ENCODE results near the gene GLIPR2.
A peak's percentile ranks its signal among the peaks of the same experiment; 100 is the strongest.

GLIPR2 gene

DNA sequence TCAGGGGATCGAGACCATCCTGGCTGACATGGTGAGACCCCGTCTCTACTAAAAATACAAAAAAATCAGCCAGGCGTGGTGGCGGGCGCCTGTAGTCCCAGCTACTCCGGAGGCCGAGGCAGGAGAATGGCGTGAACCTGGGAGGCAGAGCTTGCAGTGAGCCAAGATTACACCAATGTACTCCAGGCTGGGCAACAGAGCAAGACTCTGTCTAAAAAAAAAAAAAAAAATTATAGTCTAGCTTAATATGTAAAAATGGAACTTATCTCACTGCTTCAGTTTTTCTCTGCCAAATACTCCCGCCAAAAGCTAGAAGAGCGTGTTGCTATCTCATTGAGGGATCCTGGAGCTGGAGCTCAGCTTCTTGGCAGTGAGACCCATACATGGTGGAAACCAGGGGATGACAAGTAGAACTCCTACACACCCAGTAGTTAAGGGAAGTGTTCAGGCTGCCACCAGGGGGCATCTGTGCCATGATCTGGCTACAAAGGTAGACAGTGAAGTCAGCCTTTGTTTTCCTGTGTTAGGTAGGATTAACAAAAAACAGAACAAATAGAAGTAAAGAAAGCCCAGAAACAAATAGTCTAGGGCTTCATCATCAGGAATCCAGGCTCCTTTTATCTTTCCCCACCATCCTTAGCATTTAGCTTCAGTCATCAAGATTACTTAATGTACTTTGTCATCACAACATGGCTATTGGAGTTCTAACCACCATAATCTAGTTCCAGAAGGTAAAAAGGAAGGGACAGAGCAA lies 33.6 kb upstream of the GLIPR2 start:
- peaks cover 40% of the 10 kb centered on the region for H3K4me1 ChIP-seq (ENCODE audit: control insufficient read depth, insufficient read depth, low read length)
- peaks cover 6% of the 10 kb centered on the region for H3K36me3 ChIP-seq (ENCODE audit: insufficient read depth, low read length)
- H3K9ac ChIP-seq (ENCODE audit: low read depth, low read length): peak overlapping the region; percentile 30
- H3K4me3 ChIP-seq (ENCODE audit: low read length): no peak overlapping the region
- H3K9me3 ChIP-seq (replicated peaks; ENCODE audit: low read length): no peaks in the 10 kb centered on the region
- no peaks in the 10 kb centered on the region for H3K27me3 ChIP-seq (ENCODE audit: control insufficient read depth, insufficient read depth, low read length)
- H3K4me2 ChIP-seq (ENCODE audit: low read length): no peak overlapping the region

DNA sequence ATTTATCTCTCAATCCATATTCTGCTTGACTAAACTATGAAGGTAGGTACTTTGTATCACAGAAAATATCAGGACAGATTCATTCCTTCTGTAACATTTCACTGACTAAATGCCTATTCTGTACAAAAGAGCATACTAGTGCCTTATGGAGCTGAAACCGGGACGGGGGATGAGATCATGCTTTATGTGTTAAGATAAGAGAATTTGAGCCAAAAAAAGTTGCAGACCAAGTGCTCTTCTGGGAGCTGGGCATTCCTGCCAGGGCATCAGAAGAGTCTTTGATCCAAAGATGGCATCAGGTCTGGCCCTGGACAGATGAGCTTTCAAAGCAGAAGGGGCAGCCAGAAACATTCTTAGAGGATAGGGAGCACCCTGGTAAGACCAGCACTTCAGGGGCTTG lies 27.5 kb upstream of the GLIPR2 start:
- no peak overlapping the region for H3K4me3 ChIP-seq (ENCODE audit: low read length)
- no peak overlapping the region for H3K4me2 ChIP-seq (ENCODE audit: low read length)
- H3K9me3 ChIP-seq (replicated peaks; ENCODE audit: low read length): no peaks in the 10 kb centered on the region
- peaks cover 54% of the 10 kb centered on the region for H3K36me3 ChIP-seq (ENCODE audit: insufficient read depth, low read length)
- no peaks in the 10 kb centered on the region for H3K27me3 ChIP-seq (ENCODE audit: control insufficient read depth, insufficient read depth, low read length)
- peaks cover 8% of the 10 kb centered on the region for H3K4me1 ChIP-seq (ENCODE audit: control insufficient read depth, insufficient read depth, low read length)
- H3K9ac ChIP-seq (ENCODE audit: low read depth, low read length): no peak overlapping the region

DNA sequence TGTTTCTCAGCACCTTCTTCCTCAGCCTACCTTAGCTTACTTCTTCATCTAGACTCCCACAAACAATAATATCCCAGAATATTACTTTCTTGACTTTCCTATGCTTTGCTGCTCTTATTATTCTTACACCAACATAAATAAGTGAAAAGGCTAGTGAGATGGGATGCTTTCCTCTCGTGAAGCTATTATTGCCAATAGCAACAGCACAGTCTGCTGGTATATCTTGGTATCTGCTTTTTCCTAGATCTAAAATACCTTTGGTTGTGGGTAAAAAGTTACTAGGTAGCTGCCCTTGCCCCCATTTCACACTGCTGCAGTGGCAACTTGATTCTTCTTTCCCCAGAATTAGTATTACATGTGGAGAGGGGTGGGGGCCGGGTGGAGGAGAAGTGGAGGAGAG lies 26.1 kb upstream of the GLIPR2 start:
- peaks cover 56% of the 10 kb centered on the region for H3K36me3 ChIP-seq (ENCODE audit: insufficient read depth, low read length)
- no peaks in the 10 kb centered on the region for H3K27me3 ChIP-seq (ENCODE audit: control insufficient read depth, insufficient read depth, low read length)
- no peaks in the 10 kb centered on the region for H3K9me3 ChIP-seq (replicated peaks; ENCODE audit: low read length)
- no peak overlapping the region for H3K4me3 ChIP-seq (ENCODE audit: low read length)
- no peak overlapping the region for H3K9ac ChIP-seq (ENCODE audit: low read depth, low read length)
- H3K4me1 ChIP-seq (ENCODE audit: control insufficient read depth, insufficient read depth, low read length): no peaks in the 10 kb centered on the region
- no peak overlapping the region for H3K4me2 ChIP-seq (ENCODE audit: low read length)

DNA sequence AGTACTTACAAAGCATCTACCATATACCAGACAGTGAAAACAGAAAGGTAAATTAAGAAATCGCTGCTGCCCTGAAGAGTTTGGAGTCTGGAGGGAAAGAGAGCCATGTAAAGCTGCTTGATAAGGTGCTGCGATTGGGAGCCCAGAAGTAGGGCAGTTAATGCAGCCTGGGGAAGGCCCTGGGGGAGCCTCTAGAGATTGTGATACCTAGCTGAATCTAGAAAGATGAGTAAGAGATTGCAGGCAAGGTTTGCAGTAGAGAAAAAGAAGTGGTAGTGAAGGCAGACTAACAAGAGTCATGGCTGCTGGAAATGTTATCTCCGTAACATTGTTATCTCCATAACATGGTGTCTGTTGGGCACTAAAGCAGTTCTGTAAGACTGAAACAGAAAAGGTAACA lies 24.0 kb upstream of the GLIPR2 start:
- Histone ChIP-seq H3K4me1 (ENCODE audit: control insufficient read depth, insufficient read depth, low read length) (no peaks in the 10 kb centered on the region), H3K4me2 (ENCODE audit: low read length) (no peak overlapping the region), H3K9ac (ENCODE audit: low read depth, low read length) (no peak overlapping the region), H3K9me3 (replicated peaks; ENCODE audit: low read length) (no peaks in the 10 kb centered on the region), H3K27me3 (ENCODE audit: control insufficient read depth, insufficient read depth, low read length) (no peaks in the 10 kb centered on the region), H3K36me3 (ENCODE audit: insufficient read depth, low read length) (peaks cover 67% of the 10 kb centered on the region), H3K4me3 (ENCODE audit: low read length) (no peak overlapping the region)

DNA sequence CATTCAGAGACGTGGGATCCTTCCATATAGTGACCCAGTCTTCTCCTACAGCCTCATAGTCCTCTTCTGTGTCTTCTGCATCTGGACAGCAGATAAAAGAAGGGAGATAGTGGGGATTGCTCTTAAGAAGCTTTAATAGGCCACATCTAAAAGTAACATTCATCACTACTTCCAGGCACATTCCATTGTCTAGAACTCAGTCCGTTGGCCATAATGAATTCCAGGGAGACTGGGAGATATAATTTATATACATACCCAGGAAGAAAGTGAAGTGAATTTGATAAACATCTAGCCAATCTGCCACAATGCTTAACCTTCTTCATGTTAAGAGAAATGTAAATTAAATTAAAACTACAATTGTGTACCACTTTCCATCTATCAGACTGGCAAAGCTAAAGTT lies 22.5 kb upstream of the GLIPR2 start:
- Histone ChIP-seq H3K4me2 (ENCODE audit: low read length) (no peak overlapping the region), H3K9ac (ENCODE audit: low read depth, low read length) (no peak overlapping the region), H3K27me3 (ENCODE audit: control insufficient read depth, insufficient read depth, low read length) (no peaks in the 10 kb centered on the region), H3K4me1 (ENCODE audit: control insufficient read depth, insufficient read depth, low read length) (no peaks in the 10 kb centered on the region), H3K36me3 (ENCODE audit: insufficient read depth, low read length) (peaks cover 64% of the 10 kb centered on the region), H3K9me3 (replicated peaks; ENCODE audit: low read length) (no peaks in the 10 kb centered on the region), H3K4me3 (ENCODE audit: low read length) (no peak overlapping the region)

DNA sequence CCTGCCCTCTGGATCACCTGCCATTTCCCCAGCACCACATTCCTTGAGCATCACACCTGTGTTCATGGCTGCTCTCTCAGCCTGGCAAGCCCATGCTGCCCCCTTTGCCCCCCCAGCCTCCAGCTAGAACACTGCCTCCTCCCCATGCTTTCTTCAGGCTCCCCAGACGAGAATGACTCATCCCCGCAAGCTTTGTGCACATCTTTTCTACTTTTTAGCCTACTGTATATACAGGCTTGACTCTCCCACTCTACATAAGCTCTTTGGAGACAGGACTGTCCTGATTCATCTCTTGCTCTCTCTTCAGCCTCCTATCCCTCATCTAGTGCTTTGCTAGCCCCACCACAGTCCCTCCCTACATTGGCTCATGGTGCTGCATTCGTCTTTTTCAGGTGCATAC lies 19.9 kb upstream of the GLIPR2 start:
- H3K27me3 ChIP-seq (ENCODE audit: control insufficient read depth, insufficient read depth, low read length): no peaks in the 10 kb centered on the region
- H3K9ac ChIP-seq (ENCODE audit: low read depth, low read length): no peak overlapping the region
- H3K36me3 ChIP-seq (ENCODE audit: insufficient read depth, low read length): peaks cover 60% of the 10 kb centered on the region
- H3K9me3 ChIP-seq (replicated peaks; ENCODE audit: low read length): no peaks in the 10 kb centered on the region
- no peak overlapping the region for H3K4me3 ChIP-seq (ENCODE audit: low read length)
- no peaks in the 10 kb centered on the region for H3K4me1 ChIP-seq (ENCODE audit: control insufficient read depth, insufficient read depth, low read length)
- H3K4me2 ChIP-seq (ENCODE audit: low read length): no peak overlapping the region

DNA sequence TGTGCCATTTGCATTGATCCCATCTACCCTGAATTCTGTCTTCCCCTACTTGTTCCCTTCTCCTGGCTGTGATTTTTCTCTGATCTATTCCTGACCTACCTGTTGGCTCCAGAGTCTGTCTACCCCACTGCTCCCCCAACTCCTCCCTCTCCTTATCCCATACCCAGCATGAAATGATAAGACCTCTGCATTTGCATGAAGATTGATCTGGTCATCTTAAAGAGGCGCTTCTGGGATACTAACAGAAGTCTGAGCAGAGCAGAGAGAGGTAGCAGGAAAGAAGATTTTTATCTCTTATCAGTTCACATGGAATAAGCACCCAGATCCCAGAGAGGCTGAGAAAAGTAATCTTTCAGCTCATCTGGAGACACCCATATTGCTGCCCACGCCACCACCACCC lies 18.3 kb upstream of the GLIPR2 start:
- Histone ChIP-seq H3K9ac (ENCODE audit: low read depth, low read length) (no peak overlapping the region), H3K27me3 (ENCODE audit: control insufficient read depth, insufficient read depth, low read length) (no peaks in the 10 kb centered on the region), H3K4me3 (ENCODE audit: low read length) (no peak overlapping the region), H3K36me3 (ENCODE audit: insufficient read depth, low read length) (peaks cover 62% of the 10 kb centered on the region), H3K4me2 (ENCODE audit: low read length) (no peak overlapping the region), H3K9me3 (replicated peaks; ENCODE audit: low read length) (no peaks in the 10 kb centered on the region), H3K4me1 (ENCODE audit: control insufficient read depth, insufficient read depth, low read length) (no peaks in the 10 kb centered on the region)

DNA sequence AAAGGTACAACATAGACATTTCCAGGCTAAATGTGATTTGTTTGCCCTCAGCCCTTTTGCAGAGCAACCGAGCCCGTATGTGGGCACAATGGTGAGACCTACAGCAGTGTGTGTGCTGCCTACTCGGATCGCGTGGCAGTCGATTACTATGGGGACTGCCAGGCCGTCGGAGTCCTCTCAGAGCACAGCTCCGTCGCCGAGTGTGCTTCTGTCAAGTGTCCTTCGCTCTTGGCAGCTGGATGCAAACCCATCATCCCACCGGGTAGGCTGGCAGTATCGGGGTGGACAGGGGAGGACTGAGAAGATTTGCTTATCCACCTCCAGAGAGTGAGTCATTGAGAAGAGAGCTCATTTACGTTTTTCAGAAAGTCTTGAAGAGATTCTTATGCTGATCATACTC lies 17.8 kb upstream of the GLIPR2 start:
- Histone ChIP-seq H3K9ac (ENCODE audit: low read depth, low read length) (no peak overlapping the region), H3K9me3 (replicated peaks; ENCODE audit: low read length) (no peaks in the 10 kb centered on the region), H3K4me1 (ENCODE audit: control insufficient read depth, insufficient read depth, low read length) (no peaks in the 10 kb centered on the region), H3K36me3 (ENCODE audit: insufficient read depth, low read length) (peaks cover 65% of the 10 kb centered on the region), H3K4me3 (ENCODE audit: low read length) (no peak overlapping the region), H3K27me3 (ENCODE audit: control insufficient read depth, insufficient read depth, low read length) (no peaks in the 10 kb centered on the region), H3K4me2 (ENCODE audit: low read length) (no peak overlapping the region)

DNA sequence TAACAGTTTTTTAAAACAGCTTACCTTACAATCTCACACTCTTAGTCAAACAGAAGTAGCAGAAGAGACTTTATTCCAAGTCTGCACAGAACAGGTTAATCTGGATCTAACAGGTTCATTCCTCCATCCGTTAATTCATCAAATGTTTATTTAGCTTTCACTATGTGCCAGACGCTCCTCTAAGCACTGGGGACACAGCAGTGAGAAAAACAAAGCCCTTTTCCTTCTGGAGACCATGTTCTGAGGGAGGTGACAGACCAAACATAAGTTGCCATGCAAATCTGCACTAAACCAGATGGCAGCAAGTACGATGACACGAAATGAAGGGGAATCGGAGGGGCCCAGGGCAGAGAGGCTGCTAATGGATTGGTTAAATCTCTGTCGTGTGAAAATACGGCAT lies 17.1 kb upstream of the GLIPR2 start:
- H3K36me3 ChIP-seq (ENCODE audit: insufficient read depth, low read length): peaks cover 60% of the 10 kb centered on the region
- no peaks in the 10 kb centered on the region for H3K9me3 ChIP-seq (replicated peaks; ENCODE audit: low read length)

DNA sequence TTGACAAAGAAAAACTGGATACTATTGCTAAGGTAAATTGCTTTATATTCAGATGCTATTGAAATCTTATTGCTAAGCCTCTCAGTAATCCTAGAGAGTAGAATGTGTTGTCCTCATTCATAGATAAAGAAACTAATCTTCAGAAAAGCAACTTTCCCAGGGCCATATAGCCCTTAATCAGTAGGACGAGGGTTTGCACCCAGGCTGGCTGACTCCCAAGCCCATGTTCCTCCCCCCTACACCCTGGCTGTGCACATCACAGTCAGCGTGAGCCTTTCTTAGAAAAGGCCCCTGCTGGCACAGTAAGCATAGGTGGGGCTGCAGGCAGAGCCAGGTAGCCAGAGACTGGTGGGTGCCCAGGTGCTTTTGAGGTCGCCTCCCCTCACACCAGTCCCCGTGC lies 15.8 kb upstream of the GLIPR2 start:
- no peaks in the 10 kb centered on the region for H3K9me3 ChIP-seq (replicated peaks; ENCODE audit: low read length)
- H3K4me1 ChIP-seq (ENCODE audit: control insufficient read depth, insufficient read depth, low read length): no peaks in the 10 kb centered on the region
- H3K27me3 ChIP-seq (ENCODE audit: control insufficient read depth, insufficient read depth, low read length): no peaks in the 10 kb centered on the region
- H3K9ac ChIP-seq (ENCODE audit: low read depth, low read length): no peak overlapping the region
- H3K4me3 ChIP-seq (ENCODE audit: low read length): no peak overlapping the region
- H3K36me3 ChIP-seq (ENCODE audit: insufficient read depth, low read length): peaks cover 71% of the 10 kb centered on the region
- H3K4me2 ChIP-seq (ENCODE audit: low read length): no peak overlapping the region

More for the DNA sequence above, 17.1 kb upstream of the GLIPR2 start:
- Histone ChIP-seq H3K9ac (ENCODE audit: low read depth, low read length) (no peak overlapping the region), H3K27me3 (ENCODE audit: control insufficient read depth, insufficient read depth, low read length) (no peaks in the 10 kb centered on the region), H3K4me3 (ENCODE audit: low read length) (no peak overlapping the region), H3K4me1 (ENCODE audit: control insufficient read depth, insufficient read depth, low read length) (no peaks in the 10 kb centered on the region), H3K4me2 (ENCODE audit: low read length) (no peak overlapping the region)

DNA sequence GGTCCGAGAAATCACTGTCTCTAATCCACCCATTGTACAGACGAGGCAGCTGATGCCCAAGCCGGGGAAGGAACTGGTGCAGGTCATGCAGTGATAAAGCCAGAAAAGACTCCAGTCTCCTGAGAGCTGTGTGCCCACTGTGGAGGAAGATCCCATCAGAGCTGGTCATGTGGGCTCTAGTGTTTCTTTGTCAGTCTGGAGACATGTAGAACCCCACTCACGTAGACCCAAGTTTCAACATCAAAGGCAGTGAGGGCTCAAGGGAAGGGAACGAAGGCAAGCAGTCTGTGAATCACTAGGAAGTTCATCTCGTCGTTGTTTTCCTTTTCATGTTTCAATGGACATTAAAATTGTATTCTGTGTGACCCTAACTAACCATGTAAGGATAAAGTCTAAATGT lies 14.6 kb upstream of the GLIPR2 start:
- Histone ChIP-seq H3K4me2 (ENCODE audit: low read length) (no peak overlapping the region), H3K4me3 (ENCODE audit: low read length) (no peak overlapping the region), H3K27me3 (ENCODE audit: control insufficient read depth, insufficient read depth, low read length) (no peaks in the 10 kb centered on the region), H3K9ac (ENCODE audit: low read depth, low read length) (no peak overlapping the region), H3K9me3 (replicated peaks; ENCODE audit: low read length) (no peaks in the 10 kb centered on the region), H3K4me1 (ENCODE audit: control insufficient read depth, insufficient read depth, low read length) (no peaks in the 10 kb centered on the region), H3K36me3 (ENCODE audit: insufficient read depth, low read length) (peaks cover 66% of the 10 kb centered on the region)

DNA sequence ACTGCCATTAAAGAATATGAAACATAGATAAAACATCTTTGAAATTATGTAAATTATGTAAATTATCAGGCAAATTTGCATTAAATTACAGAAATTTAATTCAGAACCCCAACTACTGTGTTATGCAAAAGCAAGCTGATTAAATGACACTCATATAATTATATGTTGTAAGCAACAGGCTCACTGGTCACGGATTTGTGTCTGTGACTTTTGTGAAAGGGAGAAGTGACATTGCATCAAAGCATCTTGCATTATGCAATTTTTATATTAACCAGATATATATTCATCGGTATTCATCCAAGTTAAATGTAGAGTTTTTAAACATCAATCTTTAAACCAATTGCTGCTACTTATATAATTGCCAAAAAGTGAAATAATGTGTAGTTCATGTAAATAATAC lies 13.0 kb upstream of the GLIPR2 start:
- Histone ChIP-seq H3K4me3 (ENCODE audit: low read length) (no peak overlapping the region), H3K4me1 (ENCODE audit: control insufficient read depth, insufficient read depth, low read length) (no peaks in the 10 kb centered on the region), H3K4me2 (ENCODE audit: low read length) (no peak overlapping the region), H3K9me3 (replicated peaks; ENCODE audit: low read length) (no peaks in the 10 kb centered on the region), H3K27me3 (ENCODE audit: control insufficient read depth, insufficient read depth, low read length) (no peaks in the 10 kb centered on the region), H3K9ac (ENCODE audit: low read depth, low read length) (no peak overlapping the region), H3K36me3 (ENCODE audit: insufficient read depth, low read length) (peaks cover 56% of the 10 kb centered on the region)
